ENCODE data around the gene SYT8. TPM values are rescaled to one million over a fixed set of nuclear protein-coding genes. Genes with fewer than 3 reads are reported as not detected.

The SYT8 gene
- total and polyA plus RNA-seq, 2 of the 8 experiments (the other 6 are each of a cell fraction or from before 2014, with no cell fraction given): not detected

- TF ChIP-seq CHD7 (IDR thresholded peaks at IDR 0.05; ENCODE audit: insufficient replicate concordance, low read length) (no peak), E2F6 (IDR thresholded peaks at IDR 0.05) (no peak), EGR1 (IDR thresholded peaks at IDR 0.05; ENCODE audit: borderline replicate concordance, low read depth, low read length) (no peak), BRCA1 (IDR thresholded peaks at IDR 0.05; ENCODE audit: low read depth, low read length) (no peak), POLR2A (IDR thresholded peaks at IDR 0.05; ENCODE audit: control extremely low read depth in 1 of 2, low read depth in 2 of 2, low read length in 2 of 2) (no peak), RBBP5 (IDR thresholded peaks at IDR 0.05; ENCODE audit: borderline replicate concordance, low read depth, low read length) (no peak)
Measured at GRCh38 chr11:1815751-1816150, 19.0 kb upstream of the SYT8 start (continued).
